ENCODE data around the gene CEP85L. TPM values are rescaled to one million over a fixed set of nuclear protein-coding genes. Genes with fewer than 3 reads are reported as not detected.

Gene CEP85L
- total and polyA plus RNA-seq, 4 experiments from 2014 or later = 32.7 to 71.1 (median 50.4) TPM

- Mint-ChIP-seq H3K36me3 (peaks cover 77 to 78% of the 10 kb centered on the region in 2 donors), H3K9me3 (peaks cover 0 to 33% (median 25%) of the 10 kb centered on the region in 8 donors), H3K4me3 (no peak overlapping the region), H3K27ac (peak overlapping the region in 1 of 7 donors; percentile 68), H3K4me1 (peaks cover 0 to 3% (median 1%) of the 10 kb centered on the region in 4 donors), H3K27me3 (no peaks in the 10 kb centered on the region)
- intact Hi-C loops (cut with micrococcal nuclease) = no loop called here
- H3K36me3 ChIP-seq (ENCODE audit: insufficient read depth, low read length) = peaks cover 12% of the 10 kb centered on the region
- no peak overlapping the region for H3K4me3 ChIP-seq (ENCODE audit: low read length in 2 of 2)
- CTCF ChIA-PET (ENCODE audit: partially characterized antibody) = no interaction called here
- H3K27me3 ChIP-seq (ENCODE audit: insufficient read depth, low read length) = no peaks in the 10 kb centered on the region
- DNase-seq = no peak
- H3K4me1 ChIP-seq (ENCODE audit: insufficient read depth, low read length) = no peaks in the 10 kb centered on the region
- H3K27ac ChIP-seq (ENCODE audit: low read depth, low read length) = no peak overlapping the region
- POLR2A ChIA-PET (ENCODE audit: partially characterized antibody) = no interaction called here
- H3K9me3 ChIP-seq (ENCODE audit: control insufficient read depth in 1 of 2, low read length in 2 of 2) = no peaks in the 10 kb centered on the region
Observed at GRCh38 chr6:118485601-118486550, 165.5 kb downstream of the CEP85L start.

GRCh38 chr6:118476551-118476950, 174.8 kb downstream of the CEP85L start:
- Mint-ChIP-seq H3K4me3 (no peak overlapping the region), H3K9me3 (no peaks in the 10 kb centered on the region), H3K36me3 (peaks cover 43 to 47% of the 10 kb centered on the region in 2 donors), H3K27ac (peak overlapping the region in 1 of 7 donors; percentile 8), H3K4me1 (peaks cover 0 to 7% (median 3%) of the 10 kb centered on the region in 4 donors), H3K27me3 (no peaks in the 10 kb centered on the region)
- intact Hi-C loops (cut with micrococcal nuclease) = no loop called here
- no peaks in the 10 kb centered on the region for H3K9me3 ChIP-seq (ENCODE audit: control insufficient read depth in 1 of 2, low read length in 2 of 2)
- no peak overlapping the region for H3K4me3 ChIP-seq (ENCODE audit: low read length in 2 of 2)
- ChIA-PET POLR2A (ENCODE audit: partially characterized antibody) (no interaction called here), CTCF (ENCODE audit: partially characterized antibody) (no interaction called here)
- no peak overlapping the region for H3K27ac ChIP-seq (ENCODE audit: low read depth, low read length)
- H3K36me3 ChIP-seq (ENCODE audit: insufficient read depth, low read length) = peaks cover 7% of the 10 kb centered on the region
- H3K27me3 ChIP-seq (ENCODE audit: insufficient read depth, low read length) = no peaks in the 10 kb centered on the region
- H3K4me1 ChIP-seq (ENCODE audit: insufficient read depth, low read length) = no peaks in the 10 kb centered on the region
- no peak for DNase-seq

GRCh38 chr6:118473266-118473665, 178.1 kb downstream of the CEP85L start:
- Histone ChIP-seq H3K4me3 (ENCODE audit: low read length in 2 of 2) (no peak overlapping the region), H3K36me3 (ENCODE audit: insufficient read depth, low read length) (peaks cover 5% of the 10 kb centered on the region), H3K9me3 (ENCODE audit: control insufficient read depth in 1 of 2, low read length in 2 of 2) (no peaks in the 10 kb centered on the region), H3K27me3 (ENCODE audit: insufficient read depth, low read length) (no peaks in the 10 kb centered on the region), H3K27ac (ENCODE audit: low read depth, low read length) (no peak overlapping the region), H3K4me1 (ENCODE audit: insufficient read depth, low read length) (no peaks in the 10 kb centered on the region)
- POLR2A ChIA-PET (ENCODE audit: partially characterized antibody) = no interaction called here
- intact Hi-C loops (cut with micrococcal nuclease) = no loop called here
- no peaks in the 10 kb centered on the region for H3K27me3 Mint-ChIP-seq
- peaks cover 1 to 7% (median 3%) of the 10 kb centered on the region in 4 donors for H3K4me1 Mint-ChIP-seq
- no peaks in the 10 kb centered on the region for H3K9me3 Mint-ChIP-seq
- no peak overlapping the region for H3K4me3 Mint-ChIP-seq
- CTCF ChIA-PET (ENCODE audit: partially characterized antibody) = no interaction called here
- DNase-seq = no peak
- peak overlapping the region in 6 of 7 donors; percentile 3 to 54 (median 37) for H3K27ac Mint-ChIP-seq
- peaks cover 46 to 48% of the 10 kb centered on the region in 2 donors for H3K36me3 Mint-ChIP-seq

GRCh38 chr6:118469468-118469867, 181.9 kb downstream of the CEP85L start:
- intact Hi-C loops (cut with micrococcal nuclease) = no loop called here
- H3K27me3 ChIP-seq (ENCODE audit: insufficient read depth, low read length) = no peaks in the 10 kb centered on the region
- Mint-ChIP-seq H3K27ac (peak overlapping the region in 2 of 7 donors; percentile 14 to 29), H3K9me3 (no peaks in the 10 kb centered on the region), H3K36me3 (peaks cover 66 to 67% of the 10 kb centered on the region in 2 donors), H3K4me3 (no peak overlapping the region), H3K27me3 (no peaks in the 10 kb centered on the region), H3K4me1 (peaks cover 3 to 10% (median 4%) of the 10 kb centered on the region in 4 donors)
- no peaks in the 10 kb centered on the region for H3K4me1 ChIP-seq (ENCODE audit: insufficient read depth, low read length)
- H3K36me3 ChIP-seq (ENCODE audit: insufficient read depth, low read length) = peaks cover 5% of the 10 kb centered on the region
- DNase-seq = no peak
- no peak overlapping the region for H3K4me3 ChIP-seq (ENCODE audit: low read length in 2 of 2)
- no peak overlapping the region for H3K27ac ChIP-seq (ENCODE audit: low read depth, low read length)
- POLR2A ChIA-PET (ENCODE audit: partially characterized antibody) = no interaction called here
- H3K9me3 ChIP-seq (ENCODE audit: control insufficient read depth in 1 of 2, low read length in 2 of 2) = no peaks in the 10 kb centered on the region
- CTCF ChIA-PET (ENCODE audit: partially characterized antibody) = no interaction called here

GRCh38 chr6:118468682-118469465, 182.5 kb downstream of the CEP85L start:
- Mint-ChIP-seq H3K4me1 (peaks cover 3 to 10% (median 4%) of the 10 kb centered on the region in 4 donors), H3K4me3 (no peak overlapping the region), H3K27ac (peak overlapping the region in 1 of 7 donors; percentile 14), H3K36me3 (peaks cover 69% of the 10 kb centered on the region in 2 donors), H3K9me3 (no peaks in the 10 kb centered on the region), H3K27me3 (no peaks in the 10 kb centered on the region)
- ChIA-PET CTCF (ENCODE audit: partially characterized antibody) (no interaction called here), POLR2A (ENCODE audit: partially characterized antibody) (no interaction called here)
- no peak for DNase-seq
- no peaks in the 10 kb centered on the region for H3K4me1 ChIP-seq (ENCODE audit: insufficient read depth, low read length)
- no peaks in the 10 kb centered on the region for H3K27me3 ChIP-seq (ENCODE audit: insufficient read depth, low read length)
- H3K9me3 ChIP-seq (ENCODE audit: control insufficient read depth in 1 of 2, low read length in 2 of 2) = no peaks in the 10 kb centered on the region
- H3K27ac ChIP-seq (ENCODE audit: low read depth, low read length) = no peak overlapping the region
- H3K36me3 ChIP-seq (ENCODE audit: insufficient read depth, low read length) = peaks cover 5% of the 10 kb centered on the region
- intact Hi-C loops (cut with micrococcal nuclease) = no loop called here
- no peak overlapping the region for H3K4me3 ChIP-seq (ENCODE audit: low read length in 2 of 2)

GRCh38 chr6:118467181-118467580, 184.2 kb downstream of the CEP85L start:
- peak overlapping the region in 1 of 7 donors; percentile 13 for H3K27ac Mint-ChIP-seq
- no peak for DNase-seq
- Histone ChIP-seq H3K27ac (ENCODE audit: low read depth, low read length) (no peak overlapping the region), H3K27me3 (ENCODE audit: insufficient read depth, low read length) (no peaks in the 10 kb centered on the region), H3K9me3 (ENCODE audit: control insufficient read depth in 1 of 2, low read length in 2 of 2) (no peaks in the 10 kb centered on the region), H3K36me3 (ENCODE audit: insufficient read depth, low read length) (peaks cover 5% of the 10 kb centered on the region), H3K4me1 (ENCODE audit: insufficient read depth, low read length) (no peaks in the 10 kb centered on the region), H3K4me3 (ENCODE audit: low read length in 2 of 2) (no peak overlapping the region)
- CTCF ChIA-PET (ENCODE audit: partially characterized antibody) = no interaction called here
- peaks cover 0 to 3% (median 2%) of the 10 kb centered on the region in 4 donors for H3K4me1 Mint-ChIP-seq
- no peaks in the 10 kb centered on the region for H3K9me3 Mint-ChIP-seq
- intact Hi-C loops (cut with micrococcal nuclease) = no loop called here
- no peak overlapping the region for H3K4me3 Mint-ChIP-seq
- POLR2A ChIA-PET (ENCODE audit: partially characterized antibody) = no interaction called here
- no peaks in the 10 kb centered on the region for H3K27me3 Mint-ChIP-seq
- H3K36me3 Mint-ChIP-seq = peaks cover 68 to 70% of the 10 kb centered on the region in 2 donors

GRCh38 chr6:118464620-118465019, 186.8 kb downstream of the CEP85L start:
- H3K4me1 ChIP-seq (ENCODE audit: insufficient read depth, low read length) = no peaks in the 10 kb centered on the region
- H3K27ac Mint-ChIP-seq = peak overlapping the region in 1 of 7 donors; percentile 2
- H3K4me3 Mint-ChIP-seq = no peak overlapping the region
- no peak overlapping the region for H3K27ac ChIP-seq (ENCODE audit: low read depth, low read length)
- ChIA-PET POLR2A (ENCODE audit: partially characterized antibody) (no interaction called here), CTCF (ENCODE audit: partially characterized antibody) (no interaction called here)
- H3K4me3 ChIP-seq (ENCODE audit: low read length in 2 of 2) = no peak overlapping the region
- no peaks in the 10 kb centered on the region for H3K9me3 ChIP-seq (ENCODE audit: control insufficient read depth in 1 of 2, low read length in 2 of 2)
- peaks cover 0 to 3% (median 1%) of the 10 kb centered on the region in 4 donors for H3K4me1 Mint-ChIP-seq
- no peak for DNase-seq
- intact Hi-C loops (cut with micrococcal nuclease) = no loop called here
- H3K9me3 Mint-ChIP-seq = no peaks in the 10 kb centered on the region
- peaks cover 60 to 71% of the 10 kb centered on the region in 2 donors for H3K36me3 Mint-ChIP-seq
- no peaks in the 10 kb centered on the region for H3K27me3 Mint-ChIP-seq
- no peaks in the 10 kb centered on the region for H3K27me3 ChIP-seq (ENCODE audit: insufficient read depth, low read length)
- H3K36me3 ChIP-seq (ENCODE audit: insufficient read depth, low read length) = peaks cover 8% of the 10 kb centered on the region
